GM18519 (cell line): Measurements from ENCODE around the gene SCG5.

Experiments
- ATAC-seq: cut with Tn5 transposase; IDR thresholded peaks from one replicate; pipeline ENCODE4 v1.9.1; 2021; ENCODE audit warnings: mild to moderate bottlenecking, moderate library complexity; ENCODE audit not compliant: unreplicated experiment, low FRiP score

The SCG5 gene

GRCh38 chr15:32657941-32658340 lies 16.4 kb downstream of the SCG5 start:
- ATAC-seq, result no peak

DNA sequence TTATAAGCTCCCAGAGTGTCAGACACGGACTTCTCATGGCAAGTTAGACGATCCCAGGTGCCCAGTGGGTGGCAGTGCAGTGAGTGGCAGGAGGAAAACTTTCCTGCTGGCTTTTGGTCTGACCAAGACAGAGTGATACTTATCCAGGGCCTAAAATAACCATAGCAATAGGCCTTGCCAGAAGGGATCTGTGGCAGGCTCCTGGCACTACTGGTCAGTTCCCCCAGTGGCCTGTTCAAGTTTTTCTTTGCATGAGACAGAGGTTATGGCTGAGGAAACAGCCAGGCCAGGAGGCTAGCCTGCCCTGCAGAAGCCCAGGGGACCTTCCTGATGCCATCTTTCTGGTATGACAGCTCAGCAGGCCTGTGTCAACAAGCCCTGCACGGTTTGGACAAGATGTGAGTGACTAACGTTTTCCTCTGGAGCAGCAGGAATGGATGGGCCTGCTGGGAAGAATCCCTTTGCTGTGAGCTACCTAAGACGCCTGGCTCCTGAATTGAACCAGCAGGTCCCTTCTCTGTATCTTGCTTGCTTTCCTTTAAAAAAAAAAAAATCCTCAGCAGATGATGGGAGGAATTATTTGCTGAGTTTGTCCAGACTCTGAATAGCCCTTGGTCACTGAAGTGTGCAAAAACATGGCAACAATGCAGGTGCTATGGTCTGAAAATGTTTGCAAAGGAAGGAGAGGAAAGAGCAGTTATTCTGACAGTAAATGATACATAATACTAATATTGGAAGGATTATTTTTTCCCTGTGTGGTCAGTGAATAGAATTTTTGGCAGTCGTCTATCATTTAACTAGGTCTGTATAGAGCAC lies 18.0 kb downstream of the SCG5 start:
- no peak for ATAC-seq

DNA sequence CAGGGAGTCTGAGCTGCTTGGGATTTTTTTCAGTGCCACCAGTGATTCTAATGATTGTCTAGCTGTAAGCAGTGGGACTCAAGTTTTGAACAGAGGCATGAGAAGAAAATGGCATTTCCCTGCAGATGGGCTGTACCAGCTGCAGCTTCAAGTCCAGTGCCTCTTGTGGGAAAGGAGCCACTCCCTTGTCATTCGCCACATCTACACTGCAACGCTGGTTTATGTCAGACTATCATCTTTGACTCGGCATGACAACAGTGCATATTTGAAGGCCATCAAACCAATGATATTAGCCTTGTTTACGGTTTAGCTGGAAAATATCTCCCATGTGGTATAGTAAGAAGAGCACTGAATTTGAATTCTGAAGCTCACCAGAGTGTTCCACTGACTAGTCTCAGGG lies 22.2 kb downstream of the SCG5 start:
- no peak for ATAC-seq

- no peak for ATAC-seq
These were observed 23.3 kb downstream of the SCG5 start for GRCh38 chr15:32664796-32665195.

DNA sequence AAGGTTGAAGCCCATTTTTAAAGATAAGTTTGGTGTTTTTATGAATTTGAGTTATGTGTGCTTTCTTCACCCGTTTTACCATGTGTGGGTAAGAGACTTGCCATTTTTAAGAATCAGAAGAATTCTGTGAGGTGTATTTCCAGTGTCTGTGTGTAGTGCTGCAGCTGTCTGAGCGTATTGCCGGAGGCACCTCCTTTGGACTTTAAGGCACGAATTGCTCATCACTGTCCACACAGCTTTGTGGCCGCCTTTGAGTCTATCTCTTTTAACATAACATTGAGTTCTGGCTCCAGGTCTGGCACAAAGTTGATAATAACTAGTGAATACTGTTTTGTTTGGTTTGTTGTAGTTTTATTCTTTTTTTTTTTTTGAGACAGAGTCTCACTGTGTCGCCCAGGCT lies 25.8 kb downstream of the SCG5 start:
- ATAC-seq, result no peak

DNA sequence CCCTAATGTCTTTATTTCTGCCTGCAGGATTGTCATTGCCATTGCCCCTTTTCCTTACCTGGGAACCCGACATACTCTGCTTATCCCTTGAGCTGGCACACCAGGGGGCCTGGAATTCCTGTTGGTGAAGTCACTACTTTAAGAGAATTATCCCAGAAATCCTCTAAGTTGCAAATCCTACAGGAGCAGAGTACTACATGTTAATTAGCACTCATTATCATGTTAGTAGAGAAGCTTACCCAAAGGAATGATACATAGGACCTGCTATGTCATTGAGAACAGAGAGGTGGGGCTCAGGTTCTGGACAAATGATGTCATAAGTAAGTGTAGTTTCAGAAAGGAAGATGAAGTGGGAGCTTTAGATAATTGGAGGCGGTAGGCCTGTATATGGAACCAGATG lies 27.4 kb downstream of the SCG5 start:
- ATAC-seq, result no peak

DNA sequence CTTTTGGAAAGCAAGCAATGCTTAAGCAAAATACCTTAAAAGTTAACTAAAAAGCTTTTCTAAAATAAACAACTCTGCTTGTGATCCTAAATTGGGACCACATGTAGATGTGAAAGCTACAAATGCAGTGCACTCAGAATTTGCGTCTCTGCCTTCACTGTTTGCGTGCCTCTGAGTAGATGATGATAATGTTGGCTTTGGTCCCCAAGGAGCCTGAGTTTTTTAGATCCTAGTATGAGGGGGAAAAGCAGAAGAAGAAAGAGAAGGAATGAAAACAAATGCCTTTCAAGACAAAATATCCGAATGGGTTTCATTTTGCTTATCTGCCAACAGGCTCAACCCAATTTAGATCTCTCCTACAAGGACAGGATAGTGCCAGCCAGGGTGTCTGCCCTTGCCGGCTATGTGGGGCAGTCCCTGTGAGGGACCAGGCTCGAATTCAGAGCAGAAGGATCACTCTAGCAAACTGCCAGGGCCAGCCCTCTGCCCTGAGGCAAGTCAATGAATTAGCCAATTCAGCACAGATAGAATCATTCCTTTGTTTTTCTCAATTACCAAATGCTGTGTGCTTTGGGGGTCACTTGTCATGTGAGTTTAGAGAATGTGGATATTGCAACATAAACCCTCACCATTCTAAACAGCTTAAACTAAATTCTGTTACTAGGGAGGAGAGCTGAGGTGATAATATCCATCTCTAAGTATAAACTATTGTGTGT lies 28.5 kb downstream of the SCG5 start:
- no peak for ATAC-seq

- no peak for ATAC-seq
These were observed 29.1 kb downstream of the SCG5 start for GRCh38 chr15:32670623-32671022.

- no peak for ATAC-seq
These were observed 30.1 kb downstream of the SCG5 start for GRCh38 chr15:32671339-32672325.

GRCh38 chr15:32674681-32675080 lies 33.2 kb downstream of the SCG5 start:
- ATAC-seq, result no peak

DNA sequence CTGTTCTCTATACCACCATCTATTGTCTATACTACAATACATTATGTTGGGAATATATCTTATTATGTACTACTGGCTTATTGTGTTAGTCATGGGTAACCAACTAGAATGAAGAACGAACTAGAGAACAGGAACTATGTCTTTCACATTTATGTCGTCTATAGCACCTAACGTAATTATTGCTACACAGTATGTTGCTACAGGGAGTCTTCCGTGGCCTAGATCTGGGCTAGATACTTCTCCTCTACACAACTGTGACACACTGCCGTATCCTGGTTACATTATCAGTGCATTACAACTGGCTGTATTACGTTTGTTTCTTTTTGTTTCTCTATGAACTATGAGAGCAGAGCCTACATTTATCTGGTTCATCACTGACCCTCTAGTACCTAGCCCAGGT lies 34.0 kb downstream of the SCG5 start:
- ATAC-seq, result no peak

- ATAC-seq, result no peak
These were observed 34.7 kb downstream of the SCG5 start for GRCh38 chr15:32676169-32676568.

GRCh38 chr15:32677238-32677750 lies 35.8 kb downstream of the SCG5 start:
- ATAC-seq, result no peak

DNA sequence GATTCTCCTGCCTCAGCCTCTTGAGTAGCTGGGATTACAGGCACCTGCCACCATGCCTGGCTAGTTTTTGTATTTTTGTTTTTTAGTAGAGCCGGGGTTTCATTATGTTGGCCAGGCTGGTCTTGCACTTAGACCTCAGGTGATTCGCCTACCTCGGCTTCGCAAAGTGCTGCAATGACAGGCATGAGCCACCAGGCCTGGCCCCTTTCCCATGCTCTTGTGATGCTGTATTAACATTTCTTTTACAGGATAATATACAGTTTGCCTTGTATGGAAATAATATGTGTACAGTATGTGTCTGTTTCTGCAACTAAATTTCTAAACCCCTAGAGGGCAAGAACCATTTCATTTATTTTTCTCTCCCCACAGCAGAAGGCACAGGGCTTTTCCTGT lies 37.8 kb downstream of the SCG5 start:
- ATAC-seq, result no peak

GRCh38 chr15:32682569-32682968 lies 41.1 kb downstream of the SCG5 start:
- no peak for ATAC-seq

GRCh38 chr15:32682977-32683630 lies 41.6 kb downstream of the SCG5 start:
- ATAC-seq, result no peak

GRCh38 chr15:32683906-32684584 lies 42.5 kb downstream of the SCG5 start:
- no peak for ATAC-seq

- ATAC-seq, result no peak
These were observed 44.1 kb downstream of the SCG5 start for GRCh38 chr15:32685576-32685975.

GRCh38 chr15:32687556-32687955 lies 46.0 kb downstream of the SCG5 start:
- no peak for ATAC-seq
